Sigmoid colon (tissue), 7 donors: ENCODE results near the gene NAA38. TPM values are rescaled to one million over a fixed set of nuclear protein-coding genes. Genes with fewer than 3 reads are reported as not detected.
A peak's percentile ranks its signal among the peaks of the same experiment; 100 is the strongest.

Experiments used
- DNase-seq: peaks from one replicate; pipeline ENCODE4 v3.0.0-alpha.2; 2019
- H3K27ac ChIP-seq, 4 donors: fragments of 200-600 bp; sonication (generic); one replicate each; pipeline ENCODE4 v1.5.1; 2016 to 2019; ENCODE audit warnings: mild to moderate bottlenecking in 1 of 4
- H3K27me3 ChIP-seq, 3 donors: fragments of 200-600 bp; sonication (generic); one replicate each; pipeline ENCODE4 v1.5.1; 2019; ENCODE audit warnings: mild to moderate bottlenecking in 1 of 3
- H3K36me3 ChIP-seq, 4 donors: fragments of 200-600 bp; sonication (generic); one replicate each; pipeline ENCODE4 v1.5.1; 2016 to 2019
- H3K4me1 ChIP-seq, 4 donors: fragments of 200-600 bp; sonication (generic); one replicate each; pipeline ENCODE4 v1.5.1; 2017 to 2019
- H3K4me3 ChIP-seq, 4 donors: fragments of 200-600 bp; sonication (generic); one replicate each; pipeline ENCODE4 v1.5.1; 2017 to 2019; ENCODE audit warnings: mild to moderate bottlenecking in 2 of 4, moderate library complexity in 1 of 4
- H3K9me3 ChIP-seq, 4 donors: fragments of 200-600 bp in 3 of 4; sonication (generic) in 3 of 4; one replicate each; pipeline versions ENCODE4 v1.5.1 to v1.6.1; 2013 to 2019
- CTCF ChIP-seq, 4 experiments: fragments of 450-650 bp in 3 of 4; fragments of 200-600 bp in 1 of 4; IDR thresholded peaks; one replicate each; pipeline ENCODE4 v1.5.1; 2016 to 2019; ENCODE audit warnings: antibody characterized with exemption in 4 of 4, mild to moderate bottlenecking in 3 of 4, moderate library complexity in 2 of 4
- EP300 ChIP-seq, 4 donors: sonication (generic); formaldehyde crosslinking; IDR thresholded peaks; one replicate each; pipeline ENCODE4 v1.6.1; 2017; ENCODE audit warnings: antibody characterized with exemption in 4 of 4
- POLR2A ChIP-seq, 2 donors: fragments of 450-650 bp; IDR thresholded peaks; one replicate each; pipeline ENCODE4 v1.6.1; 2016; ENCODE audit warnings: antibody characterized with exemption in 2 of 2, mild to moderate bottlenecking in 2 of 2, moderate library complexity in 2 of 2
- POLR2AphosphoS5 ChIP-seq, 4 donors: sonication (generic); formaldehyde crosslinking; IDR thresholded peaks; one replicate each; pipeline ENCODE4 v1.6.1; 2017; ENCODE audit warnings: antibody characterized with exemption in 4 of 4
- WGBS, 2 donors: extraction: QIAGEN DNeasy Blood & Tissue Kit; methylation state at CpG; one replicate each; pipeline ENCODE4 v1.1.7; 2013; 5-methylcytosine and 5-hydroxymethylcytosine counted together
- intact Hi-C: fragments of 100-400 bp; cut with DNase I; formaldehyde crosslinking; loops from one replicate; pipeline ENCODE4 v1.15.1; 2023
- polyA plus RNA-seq, 3 donors: library from polyadenylated mRNA; stranded (reverse); fragments of 200-250 nt; gene quantifications; one replicate each; pipeline ENCODE4 v1.2.3, GENCODE V29; 2013
- total RNA-seq, 4 donors: library from RNA; depleted of rRNA; stranded (reverse); fragments of >200 nt; gene quantifications; one replicate each; pipeline ENCODE4 v1.1.0, GENCODE V29; 2016
- donor health status: healthy with polysubstance abuse.
- donor health status: Bipolar disorder and iron deficiency.
- donor health status: healthy.

The NAA38 gene
- total and polyA plus RNA-seq, 7 donors: 92.4 to 206 (median 109) TPM

GRCh38 chr17:7850701-7851437 lies 6.5 kb downstream of the NAA38 start:
- TF ChIP-seq EP300 (IDR thresholded peaks at IDR 0.05): no peak
- no peak for TF ChIP-seq POLR2AphosphoS5 (IDR thresholded peaks at IDR 0.05)
- TF ChIP-seq CTCF (IDR thresholded peaks at IDR 0.05): no peak
- TF ChIP-seq POLR2A (IDR thresholded peaks at IDR 0.05): no peak
- 89 to 92% methylated on average over 17 of the region's 17 CpGs for WGBS, 2 donors
- H3K4me1 ChIP-seq: peaks cover 0 to 32% (median 28%) of the 10 kb centered on the region in 4 donors
- no peaks in the 10 kb centered on the region for H3K27me3 ChIP-seq
- DNase-seq: peak; percentile 66
- intact Hi-C loops: loop anchor here (1.0 to 10.0 kb wide), 2 partner anchors 29 to 266 kb away; partner anchors contain the start of gene MPDU1
- no peaks in the 10 kb centered on the region for H3K9me3 ChIP-seq
- H3K36me3 ChIP-seq: peaks cover 45 to 81% (median 61%) of the 10 kb centered on the region in 4 donors
- no peak overlapping the region for H3K4me3 ChIP-seq
- peak overlapping the region in 2 of 4 donors; percentile 61 to 64 for H3K27ac ChIP-seq

DNA sequence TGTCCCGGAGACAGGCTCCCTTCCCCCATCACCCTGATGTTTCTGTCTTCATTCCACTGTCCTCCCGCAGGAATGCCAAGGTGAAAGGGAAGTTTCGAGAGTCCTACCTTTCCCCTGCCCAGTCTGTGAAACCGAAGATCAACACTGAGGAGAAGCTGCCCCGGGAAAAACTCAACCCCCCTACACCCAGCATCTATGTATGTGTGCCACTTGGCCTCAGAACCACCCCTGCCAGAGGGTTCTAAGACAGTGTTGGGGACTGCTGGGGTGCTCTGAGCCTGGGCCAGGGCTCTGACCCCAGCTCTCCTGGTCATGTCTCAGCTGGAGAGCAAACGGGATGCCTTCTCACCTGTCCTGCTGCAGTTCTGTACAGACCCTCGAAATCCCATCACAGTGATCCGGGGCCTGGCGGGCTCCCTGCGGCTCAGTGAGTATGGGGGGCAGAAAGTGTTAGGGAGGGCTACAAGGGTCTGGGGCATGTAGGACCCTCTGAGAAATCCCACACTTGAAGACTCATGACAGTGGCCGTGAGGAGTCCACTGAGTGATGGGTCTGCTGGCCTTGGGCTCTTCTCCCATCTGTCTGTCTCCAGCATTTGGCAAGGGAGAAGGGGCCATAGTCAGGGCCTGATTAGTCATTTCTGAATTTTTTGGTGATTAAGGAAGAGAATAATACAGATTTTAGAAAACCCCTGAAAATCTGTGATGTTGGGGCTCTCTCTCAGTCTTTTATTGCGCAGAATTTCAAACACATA lies 7.4 kb downstream of the NAA38 start:
- H3K4me3 ChIP-seq: no peak overlapping the region
- peak overlapping the region in 1 of 4 donors; percentile 5 for H3K27ac ChIP-seq
- no peaks in the 10 kb centered on the region for H3K27me3 ChIP-seq
- TF ChIP-seq POLR2A (IDR thresholded peaks at IDR 0.05) (no peak), CTCF (IDR thresholded peaks at IDR 0.05) (no peak), EP300 (IDR thresholded peaks at IDR 0.05) (no peak), POLR2AphosphoS5 (IDR thresholded peaks at IDR 0.05) (no peak)
- intact Hi-C loops: loop anchor here (10.0 kb wide), 1 partner anchor 265 kb away; the partner anchor contains the start of gene MPDU1
- peaks cover 45 to 86% (median 64%) of the 10 kb centered on the region in 4 donors for H3K36me3 ChIP-seq
- DNase-seq: peak; percentile 46
- H3K9me3 ChIP-seq: no peaks in the 10 kb centered on the region
- peaks cover 0 to 32% (median 28%) of the 10 kb centered on the region in 4 donors for H3K4me1 ChIP-seq
- 83 to 91% methylated on average over 12 of the region's 12 CpGs for WGBS, 2 donors

DNA sequence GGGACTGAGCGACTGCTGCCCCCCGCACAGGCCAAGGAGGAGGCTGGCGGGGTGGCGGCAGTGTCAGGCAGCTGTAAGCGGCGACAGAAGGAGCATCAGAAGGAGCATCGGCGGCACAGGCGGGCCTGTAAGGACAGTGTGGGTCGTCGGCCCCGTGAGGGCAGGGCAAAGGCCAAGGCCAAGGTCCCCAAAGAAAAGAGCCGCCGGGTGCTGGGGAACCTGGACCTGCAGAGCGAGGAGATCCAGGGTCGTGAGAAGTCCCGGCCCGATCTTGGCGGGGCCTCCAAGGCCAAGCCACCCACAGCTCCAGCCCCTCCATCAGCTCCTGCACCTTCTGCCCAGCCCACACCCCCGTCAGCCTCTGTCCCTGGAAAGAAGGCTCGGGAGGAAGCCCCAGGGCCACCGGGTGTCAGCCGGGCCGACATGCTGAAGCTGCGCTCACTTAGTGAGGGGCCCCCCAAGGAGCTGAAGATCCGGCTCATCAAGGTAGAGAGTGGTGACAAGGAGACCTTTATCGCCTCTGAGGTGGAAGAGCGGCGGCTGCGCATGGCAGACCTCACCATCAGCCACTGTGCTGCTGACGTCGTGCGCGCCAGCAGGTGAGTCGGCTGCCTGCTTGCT lies 8.1 kb downstream of the NAA38 start:
- DNase-seq: peak; percentile 59
- H3K27ac ChIP-seq: peak overlapping the region in 1 of 4 donors; percentile 5
- H3K4me1 ChIP-seq: peaks cover 0 to 30% (median 24%) of the 10 kb centered on the region in 4 donors
- no peak overlapping the region for H3K4me3 ChIP-seq
- TF ChIP-seq POLR2A (IDR thresholded peaks at IDR 0.05) (no peak), EP300 (IDR thresholded peaks at IDR 0.05) (no peak), POLR2AphosphoS5 (IDR thresholded peaks at IDR 0.05) (no peak), CTCF (IDR thresholded peaks at IDR 0.05) (no peak)
- H3K36me3 ChIP-seq: peaks cover 45 to 86% (median 64%) of the 10 kb centered on the region in 4 donors
- H3K27me3 ChIP-seq: no peaks in the 10 kb centered on the region
- no peaks in the 10 kb centered on the region for H3K9me3 ChIP-seq
- intact Hi-C loops: no loop called here
- 84 to 90% methylated on average over 35 of the region's 35 CpGs for WGBS, 2 donors

GRCh38 chr17:7848739-7849129 lies 8.6 kb downstream of the NAA38 start:
- Histone ChIP-seq H3K27me3 (no peaks in the 10 kb centered on the region), H3K4me1 (peaks cover 0 to 35% (median 26%) of the 10 kb centered on the region in 4 donors), H3K27ac (no peak overlapping the region), H3K4me3 (no peak overlapping the region), H3K36me3 (peaks cover 45 to 82% (median 62%) of the 10 kb centered on the region in 4 donors), H3K9me3 (no peaks in the 10 kb centered on the region)
- TF ChIP-seq POLR2A (IDR thresholded peaks at IDR 0.05): no peak
- no peak for TF ChIP-seq CTCF (IDR thresholded peaks at IDR 0.05)
- intact Hi-C loops: no loop called here
- 92 to 94% methylated on average over 21 of the region's 21 CpGs for WGBS, 2 donors
- no peak for DNase-seq
